GM12872 (cell line): ENCODE data around the gene KIAA0513.

Experiments used
- TF ChIP-seq, protein P1 (sequence below): IDR thresholded peaks from 3 replicates; pipeline ENCODE4 v1.5.1; 2011; ENCODE audit warnings: low read depth, mild to moderate bottlenecking, low read length, moderate library complexity; ENCODE audit not compliant: insufficient read depth

The KIAA0513 gene

DNA sequence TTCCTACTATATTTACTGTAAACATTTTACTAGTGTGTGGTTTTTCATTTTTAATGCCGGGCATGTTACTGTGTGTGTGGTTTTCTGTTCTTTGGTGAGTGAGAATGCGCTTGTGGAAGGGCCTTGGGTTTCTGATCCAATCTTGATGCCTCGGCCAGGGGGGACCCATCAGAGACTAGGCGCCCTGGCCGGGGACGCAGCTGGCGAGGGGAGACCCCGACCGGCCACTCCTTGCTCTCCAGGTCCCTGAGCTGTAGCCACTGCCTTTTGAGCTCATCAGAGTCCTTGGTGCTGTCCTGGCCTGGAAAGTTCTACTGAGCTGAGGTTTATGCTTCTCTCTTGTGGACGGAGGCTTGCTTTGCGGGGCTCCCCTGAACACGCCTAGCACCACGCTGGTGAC, 37.5 kb downstream of the KIAA0513 start:
- TF ChIP-seq, protein P1, sequence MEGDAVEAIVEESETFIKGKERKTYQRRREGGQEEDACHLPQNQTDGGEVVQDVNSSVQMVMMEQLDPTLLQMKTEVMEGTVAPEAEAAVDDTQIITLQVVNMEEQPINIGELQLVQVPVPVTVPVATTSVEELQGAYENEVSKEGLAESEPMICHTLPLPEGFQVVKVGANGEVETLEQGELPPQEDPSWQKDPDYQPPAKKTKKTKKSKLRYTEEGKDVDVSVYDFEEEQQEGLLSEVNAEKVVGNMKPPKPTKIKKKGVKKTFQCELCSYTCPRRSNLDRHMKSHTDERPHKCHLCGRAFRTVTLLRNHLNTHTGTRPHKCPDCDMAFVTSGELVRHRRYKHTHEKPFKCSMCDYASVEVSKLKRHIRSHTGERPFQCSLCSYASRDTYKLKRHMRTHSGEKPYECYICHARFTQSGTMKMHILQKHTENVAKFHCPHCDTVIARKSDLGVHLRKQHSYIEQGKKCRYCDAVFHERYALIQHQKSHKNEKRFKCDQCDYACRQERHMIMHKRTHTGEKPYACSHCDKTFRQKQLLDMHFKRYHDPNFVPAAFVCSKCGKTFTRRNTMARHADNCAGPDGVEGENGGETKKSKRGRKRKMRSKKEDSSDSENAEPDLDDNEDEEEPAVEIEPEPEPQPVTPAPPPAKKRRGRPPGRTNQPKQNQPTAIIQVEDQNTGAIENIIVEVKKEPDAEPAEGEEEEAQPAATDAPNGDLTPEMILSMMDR = no peak

DNA sequence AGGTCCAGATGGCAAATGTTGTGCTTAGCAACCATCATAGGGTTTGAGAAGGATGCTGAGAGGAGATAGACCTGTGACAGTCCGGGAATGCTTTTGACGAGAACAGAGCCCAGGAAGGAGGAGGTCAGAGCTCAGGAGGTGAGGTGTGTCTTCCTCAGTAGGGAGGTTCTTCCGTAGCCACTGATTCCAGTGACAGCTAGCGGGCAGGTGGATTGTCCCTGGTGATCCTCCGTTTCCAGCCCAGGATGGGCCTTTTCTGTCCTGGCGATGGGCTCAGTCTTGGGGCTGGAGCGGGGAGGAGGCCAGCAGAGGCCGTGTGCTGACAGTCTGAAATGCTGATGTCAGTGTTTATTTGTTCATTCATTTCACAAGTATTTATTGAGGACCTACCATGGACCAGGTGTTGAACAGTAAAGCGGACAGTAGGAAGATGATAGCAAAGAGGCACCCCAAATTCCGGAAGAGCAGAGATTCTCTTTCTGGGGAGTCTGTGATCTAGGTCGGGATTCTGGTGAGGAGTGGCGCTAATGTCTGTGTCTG, 38.8 kb downstream of the KIAA0513 start:
- TF ChIP-seq, protein P1 = no peak

DNA sequence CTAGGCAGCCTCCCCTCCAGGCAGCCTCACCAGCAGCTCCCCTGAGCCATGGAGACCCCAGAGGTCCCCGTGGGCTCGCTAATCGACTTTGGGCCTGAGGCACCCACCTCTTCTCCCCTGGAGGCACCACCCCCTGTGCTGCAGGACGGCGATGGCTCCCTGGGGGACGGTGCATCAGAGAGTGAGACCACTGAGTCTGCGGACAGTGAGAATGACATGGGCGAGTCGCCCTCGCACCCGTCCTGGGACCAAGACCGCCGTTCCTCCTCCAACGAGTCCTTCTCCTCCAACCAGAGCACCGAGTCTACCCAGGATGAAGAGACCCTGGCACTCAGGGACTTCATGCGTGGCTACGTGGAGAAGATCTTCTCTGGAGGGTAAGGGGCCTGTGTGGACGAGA, 39.4 kb downstream of the KIAA0513 start:
- TF ChIP-seq, protein P1 = no peak

DNA sequence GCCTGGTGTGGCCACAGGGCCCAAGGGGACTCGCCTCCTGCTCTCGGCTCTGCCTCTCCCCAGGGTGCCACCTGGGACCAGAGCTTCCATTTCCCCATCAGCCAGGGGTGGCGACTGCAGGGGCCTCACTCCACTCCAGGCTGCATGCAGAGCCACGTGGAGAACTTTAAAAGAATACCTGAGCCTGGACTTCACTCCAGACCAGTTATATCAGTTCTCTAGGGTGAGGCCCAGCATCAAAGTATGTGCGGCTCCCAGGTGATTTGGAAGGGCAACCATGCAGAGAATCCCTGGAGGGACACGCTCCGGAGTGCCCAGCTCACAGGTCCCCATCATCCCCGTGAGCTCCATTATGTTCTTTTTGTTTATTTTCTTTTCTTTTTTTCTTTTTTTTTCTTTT, 39.8 kb downstream of the KIAA0513 start:
- TF ChIP-seq, protein P1 = no peak

DNA sequence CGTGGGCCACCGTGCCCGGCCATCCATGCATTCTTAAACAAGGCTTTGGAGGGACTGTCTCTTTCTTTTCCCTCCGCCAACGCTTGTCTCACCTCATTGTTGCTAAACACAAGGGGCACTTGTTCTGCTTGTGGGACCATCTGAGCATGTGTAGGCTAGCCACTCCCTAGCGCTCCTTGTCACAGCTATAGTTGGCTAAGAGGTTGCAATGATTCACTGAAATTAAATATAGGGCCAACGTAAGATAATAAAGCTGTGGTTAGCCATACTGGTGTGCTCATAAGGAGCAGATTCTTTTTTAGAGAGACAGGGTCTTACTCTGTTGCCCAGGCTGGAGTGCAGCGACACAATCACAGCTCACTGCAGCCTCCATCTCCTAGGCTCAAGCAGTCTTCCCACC, 41.2 kb downstream of the KIAA0513 start:
- TF ChIP-seq, protein P1 = no peak

DNA sequence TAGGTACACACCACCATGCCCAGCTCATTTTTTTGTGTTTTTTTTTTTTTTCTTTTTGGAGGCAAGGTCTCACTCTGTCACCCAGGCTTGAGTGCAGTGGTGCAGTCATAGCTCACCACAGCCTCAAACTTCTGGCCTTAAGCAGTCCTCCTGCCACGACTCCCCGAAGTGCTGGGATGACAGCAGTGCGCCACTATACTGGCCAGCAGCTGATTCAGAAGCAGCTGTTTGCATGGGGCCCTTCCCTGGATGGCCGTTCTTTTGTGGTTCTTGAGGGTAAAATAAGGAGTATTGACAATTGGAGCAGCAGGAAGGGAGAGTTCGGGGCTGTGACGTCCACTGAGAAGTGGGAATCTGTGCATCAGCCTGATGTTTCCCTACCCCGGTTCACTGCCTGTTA, 41.6 kb downstream of the KIAA0513 start:
- TF ChIP-seq, protein P1 = no peak

DNA sequence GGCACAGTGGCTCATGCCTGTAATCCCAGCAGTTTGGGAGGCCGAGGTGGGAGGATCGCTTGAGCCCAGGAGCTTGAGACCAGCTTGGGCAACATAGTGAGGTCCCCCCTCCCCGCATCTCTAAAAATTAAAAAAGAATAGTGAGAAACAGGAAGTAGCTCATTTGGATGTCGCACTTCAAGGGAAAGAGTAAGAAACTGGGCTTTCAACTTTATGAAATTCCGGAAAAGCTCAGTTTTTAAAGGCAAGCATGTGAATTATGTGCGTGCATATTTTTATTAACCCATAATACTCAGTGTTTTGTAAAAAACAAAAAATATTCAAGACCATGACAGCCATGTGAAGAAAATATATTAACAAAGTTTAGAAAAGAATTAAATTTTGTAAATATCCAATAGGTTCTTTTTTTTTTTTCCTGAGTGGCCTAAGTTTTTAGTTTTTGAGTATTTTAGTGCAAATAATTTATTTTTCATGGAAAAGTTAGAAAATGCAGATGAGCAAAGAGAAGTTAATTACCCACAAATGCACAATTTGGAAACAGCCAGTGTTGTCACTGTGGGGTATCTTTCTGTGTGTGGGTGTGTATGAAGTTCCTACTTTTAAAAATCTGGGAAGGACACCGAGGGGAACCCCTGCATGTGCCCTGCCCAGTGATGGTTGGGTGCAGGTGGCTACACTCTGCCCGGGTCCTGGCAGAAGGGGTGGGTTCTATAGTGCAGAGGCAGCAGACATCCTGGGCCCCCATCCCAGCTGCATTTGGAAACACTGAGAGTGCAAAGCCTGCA, 44.7 kb downstream of the KIAA0513 start:
- TF ChIP-seq, protein P1 = no peak
